Colonic mucosa (tissue), 4 donors: ENCODE measurements around the gene CCDC172. TPM values are rescaled to one million over a fixed set of nuclear protein-coding genes. Genes with fewer than 3 reads are reported as not detected.

Experiments
- DNase-seq: peaks from one replicate; pipeline ENCODE4 v3.0.0-alpha.2; 2020
- H3K27ac ChIP-seq: fragments of 200-600 bp; one replicate; pipeline ENCODE4 v1.8.0; 2021
- H3K27me3 ChIP-seq: fragments of 200-600 bp; one replicate; pipeline ENCODE4 v1.8.0; 2021
- H3K36me3 ChIP-seq: fragments of 200-600 bp; one replicate; pipeline ENCODE4 v1.8.0; 2021
- H3K4me1 ChIP-seq: fragments of 200-600 bp; one replicate; pipeline ENCODE4 v1.8.0; 2021; ENCODE audit warnings: mild to moderate bottlenecking
- H3K4me3 ChIP-seq: fragments of 200-600 bp; one replicate; pipeline ENCODE4 v1.8.0; 2021
- H3K9ac ChIP-seq, 2 donors: one replicate each; pipeline ENCODE4 v1.7.0; 2013; ENCODE audit warnings: control low read depth in 2 of 2, low read depth in 2 of 2, low read length in 2 of 2
- H3K9me3 ChIP-seq: fragments of 200-600 bp; one replicate; pipeline ENCODE4 v1.8.0; 2021
- CTCF ChIP-seq: fragments of 200-600 bp; IDR thresholded peaks from one replicate; pipeline ENCODE4 v1.8.0; 2022; ENCODE audit warnings: antibody characterized with exemption, mild to moderate bottlenecking
- intact Hi-C: fragments of 100-400 bp; cut with DNase I; formaldehyde crosslinking; loops from one replicate; pipeline ENCODE4 v1.14.1; 2022
- total RNA-seq, 2 donors: library from RNA; stranded (reverse); fragmentation: NEBNext Ultra II Directional in 1 of 2; extraction: Animal tissue kit (Norgen Biotek cat#: 25700) in 1 of 2; gene quantifications; one replicate each; pipeline ENCODE4 v1.2.1, GENCODE V29; 2021
- donor health status: healthy.
- donor health status: DM: no; HTN: no; CAD: no.
- donor health status: DM: no; HTN: no; CAD: no.

Gene CCDC172
- not detected for total RNA-seq

GRCh38 chr10:116324227-116324950, at the start of gene CCDC172:
Gene CCDC172 (plus strand): TSS chr10:116324448. CDS start chr10:116325012, 564 bp downstream.
- Histone ChIP-seq H3K9ac (no peak within 1 kb of the TSS), H3K4me3 (no peak within 1 kb of the TSS), H3K36me3 (no peaks in the 10 kb centered on the region), H3K9me3 (no peaks in the 10 kb centered on the region), H3K27me3 (no peaks in the 10 kb centered on the region), H3K27ac (no peak within 1 kb of the TSS), H3K4me1 (no peaks in the 10 kb centered on the region)
- TF ChIP-seq CTCF, result no peak
- intact Hi-C loops, result no loop called here
- DNase-seq, result no peak

- Histone ChIP-seq H3K27ac (no peak overlapping the region), H3K4me1 (no peaks in the 10 kb centered on the region), H3K9me3 (no peaks in the 10 kb centered on the region), H3K9ac (no peak overlapping the region), H3K4me3 (no peak overlapping the region), H3K27me3 (peaks cover 38% of the 10 kb centered on the region), H3K36me3 (no peaks in the 10 kb centered on the region)
- no peak for TF ChIP-seq CTCF
- DNase-seq, result no peak
- intact Hi-C loops, result no loop called here
These were observed 47.3 kb upstream of the CCDC172 start for GRCh38 chr10:116276981-116277380.

- no peak for DNase-seq
- Histone ChIP-seq H3K27ac (no peak overlapping the region), H3K4me1 (no peaks in the 10 kb centered on the region), H3K9ac (no peak overlapping the region), H3K4me3 (no peak overlapping the region), H3K27me3 (peaks cover 20% of the 10 kb centered on the region), H3K36me3 (no peaks in the 10 kb centered on the region), H3K9me3 (no peaks in the 10 kb centered on the region)
- intact Hi-C loops, result no loop called here
- no peak for TF ChIP-seq CTCF
These were observed 45.4 kb upstream of the CCDC172 start for GRCh38 chr10:116278846-116279245.

GRCh38 chr10:116281775-116282174, 42.5 kb upstream of the CCDC172 start:
- Histone ChIP-seq H3K4me3 (no peak overlapping the region), H3K9me3 (no peaks in the 10 kb centered on the region), H3K27me3 (no peaks in the 10 kb centered on the region), H3K36me3 (no peaks in the 10 kb centered on the region), H3K27ac (no peak overlapping the region), H3K4me1 (no peaks in the 10 kb centered on the region), H3K9ac (no peak overlapping the region)
- intact Hi-C loops, result no loop called here
- no peak for DNase-seq
- no peak for TF ChIP-seq CTCF

- no peaks in the 10 kb centered on the region for H3K27me3 ChIP-seq
- no peaks in the 10 kb centered on the region for H3K36me3 ChIP-seq
- DNase-seq, result no peak
- no peak overlapping the region for H3K9ac ChIP-seq
- intact Hi-C loops, result loop anchor here (5.0 kb wide), 2 partner anchors 484 to 579 kb away; no protein-coding TSS in a partner anchor
- H3K9me3 ChIP-seq, result no peaks in the 10 kb centered on the region
- TF ChIP-seq CTCF, result no peak
- no peaks in the 10 kb centered on the region for H3K4me1 ChIP-seq
- H3K4me3 ChIP-seq, result no peak overlapping the region
- H3K27ac ChIP-seq, result no peak overlapping the region
These were observed 37.5 kb upstream of the CCDC172 start for GRCh38 chr10:116286626-116287200.
